Keratinocyte (primary cell): ENCODE data around the gene NAB1. TPM values are rescaled to one million over a fixed set of nuclear protein-coding genes. Genes with fewer than 3 reads are reported as not detected.

Source experiments
- DNase-seq: peaks from one replicate; pipeline ENCODE4 v3.0.0-alpha.2; 2011; ENCODE audit warnings: low read depth, missing footprints, low spot score
- FAIRE-seq: peaks from 2 replicates; lab custom pipeline; 2011; peaks lifted over from hg19 to GRCh38; lab: Jason Lieb, UNC
- H2AFZ ChIP-seq: 2 replicates; pipeline ENCODE4 v1.6.0; 2012; ENCODE audit warnings: low read length, control low read depth, inconsistent platforms; ENCODE audit not compliant: control insufficient read depth
- H3K27ac ChIP-seq: 2 replicates; pipeline ENCODE4 v1.5.1; 2011; ENCODE audit warnings: low read length; ENCODE audit not compliant: control insufficient read depth, insufficient read depth
- H3K27me3 ChIP-seq: 3 replicates; pipeline ENCODE4 v1.6.0; 2011; ENCODE audit warnings: low read length; ENCODE audit not compliant: control insufficient read depth, insufficient read depth; ENCODE audit errors: extremely low read depth
- H3K36me3 ChIP-seq, 2 experiments: 2 replicates in 1 of 2; 3 replicates in 1 of 2; pipeline ENCODE4 v1.5.1; 2011; ENCODE audit warnings: low read length in 2 of 2, mild to moderate bottlenecking in 1 of 2; ENCODE audit not compliant: control insufficient read depth in 2 of 2, insufficient read depth in 2 of 2; ENCODE audit errors: extremely low read depth in 1 of 2
- H3K4me1 ChIP-seq: 3 replicates; pipeline ENCODE4 v1.5.1; 2011; ENCODE audit warnings: low read length; ENCODE audit not compliant: control insufficient read depth, insufficient read depth; ENCODE audit errors: extremely low read depth
- H3K4me2 ChIP-seq: 3 replicates; pipeline ENCODE4 v1.6.0; 2011; ENCODE audit warnings: low read depth, low read length; ENCODE audit not compliant: control insufficient read depth, insufficient read depth; ENCODE audit errors: extremely low read depth
- H3K4me3 ChIP-seq, 3 experiments: fragments of 200-600 bp in 1 of 3; sonication (generic) in 1 of 3; 2 replicates in 2 of 3; 3 replicates in 1 of 3; pipeline ENCODE4 v1.5.1; 2011 to 2016; ENCODE audit warnings: low read length in 3 of 3, mild to moderate bottlenecking in 3 of 3, control low read depth in 2 of 3, inconsistent platforms in 1 of 3, low read depth in 1 of 3, mixed read lengths in 1 of 3, mixed run types in 1 of 3, moderate library complexity in 1 of 3; ENCODE audit not compliant: control insufficient read depth in 2 of 3, insufficient read depth in 2 of 3; ENCODE audit errors: extremely low read depth in 1 of 3
- H3K79me2 ChIP-seq: 2 replicates; pipeline ENCODE4 v1.6.0; 2012; ENCODE audit warnings: low read length; ENCODE audit not compliant: control insufficient read depth, insufficient read depth
- H3K9ac ChIP-seq: 3 replicates; pipeline ENCODE4 v1.6.0; 2011; ENCODE audit warnings: low read length; ENCODE audit not compliant: control insufficient read depth, insufficient read depth; ENCODE audit errors: extremely low read depth
- H3K9me1 ChIP-seq: 3 replicates; pipeline ENCODE4 v1.6.0; 2011; ENCODE audit warnings: low read length; ENCODE audit not compliant: control insufficient read depth, insufficient read depth; ENCODE audit errors: extremely low read depth
- H3K9me3 ChIP-seq: 2 replicates; pipeline ENCODE4 v1.5.1; 2012; ENCODE audit warnings: low read depth, low read length; ENCODE audit not compliant: control insufficient read depth
- H4K20me1 ChIP-seq: 3 replicates; pipeline ENCODE4 v1.6.0; 2011; ENCODE audit warnings: low read length; ENCODE audit not compliant: control insufficient read depth, insufficient read depth; ENCODE audit errors: extremely low read depth
- EZH2 ChIP-seq: IDR thresholded peaks from one replicate; pipeline ENCODE4 v1.6.1; 2012; ENCODE audit warnings: inconsistent platforms, mild to moderate bottlenecking, low read length, moderate library complexity
- dilution Hi-C: fragments of 300-500 bp; cut with MboI; formaldehyde crosslinking; loops from one replicate; pipeline ENCODE4 v1.7.0; 2020; ENCODE audit warnings: low sequenced_read_pairs; ENCODE audit not compliant: extremely low pct_ligation_motif_present
- polyA plus RNA-seq, 5 experiments: library from polyadenylated mRNA; depleted of rRNA in 3 of 5; stranded (reverse) in 3 of 5; stranded (forward) in 1 of 5; unstranded in 1 of 5; fragments of >200 nt; gene quantifications; 1 replicate in 1 of 5; 2 replicates in 3 of 5; 3 replicates in 1 of 5; pipeline versions ENCODE4 v1.2.1 to v1.2.3, GENCODE V29; 2011 to 2012; ENCODE audit warnings: missing spikeins in 2 of 5, low read depth in 1 of 5, low replicate concordance in 1 of 5
- TF ChIP-seq, protein P1 (sequence below), 3 experiments: IDR thresholded peaks in 1 of 3; conservative IDR thresholded peaks in 1 of 3; optimal IDR thresholded peaks in 1 of 3; 2 replicates in 2 of 3; 3 replicates in 1 of 3; pipeline versions ENCODE3 to v1.5.1; 2011; ENCODE audit warnings: low read length in 3 of 3, mild to moderate bottlenecking in 3 of 3, moderate library complexity in 2 of 3, control low read depth in 1 of 3, inconsistent platforms in 1 of 3; ENCODE audit not compliant: insufficient read depth in 2 of 3; ENCODE audit errors: extremely low read depth in 1 of 3

NAB1 gene
- polyA plus RNA-seq, 1 donor (not counting 4 experiments of a cell fraction or from before 2014, with no cell fraction given) = 24.3 TPM

DNA sequence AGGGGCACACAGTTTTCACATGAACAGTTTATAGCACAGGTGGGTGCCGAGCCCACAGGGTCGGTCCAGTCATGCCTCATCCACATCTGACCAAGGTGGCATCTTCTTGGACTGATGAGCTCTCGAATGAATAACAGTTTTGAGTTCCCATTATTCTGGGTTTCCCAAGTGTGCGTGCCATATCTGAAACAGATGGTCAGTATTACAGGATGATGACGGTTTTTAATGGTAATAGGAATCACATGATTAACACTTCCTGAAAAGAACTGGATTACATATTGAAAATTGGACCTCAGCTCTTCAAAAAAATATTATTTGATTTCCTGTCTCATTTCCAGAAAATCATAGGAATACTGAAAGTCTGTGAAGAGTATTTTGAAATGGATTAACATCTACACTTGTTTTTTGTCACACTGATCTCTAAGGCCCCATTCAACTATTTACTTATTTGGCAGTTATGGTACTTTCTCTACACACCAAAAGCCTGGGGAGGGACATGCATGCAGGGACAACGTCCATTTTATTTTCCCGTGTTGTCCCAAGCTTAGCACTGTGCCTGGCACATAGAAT, 22.2 kb upstream of the NAB1 start:
- dilution Hi-C loops = no loop called here
- H3K9ac ChIP-seq = no peak overlapping the region

DNA sequence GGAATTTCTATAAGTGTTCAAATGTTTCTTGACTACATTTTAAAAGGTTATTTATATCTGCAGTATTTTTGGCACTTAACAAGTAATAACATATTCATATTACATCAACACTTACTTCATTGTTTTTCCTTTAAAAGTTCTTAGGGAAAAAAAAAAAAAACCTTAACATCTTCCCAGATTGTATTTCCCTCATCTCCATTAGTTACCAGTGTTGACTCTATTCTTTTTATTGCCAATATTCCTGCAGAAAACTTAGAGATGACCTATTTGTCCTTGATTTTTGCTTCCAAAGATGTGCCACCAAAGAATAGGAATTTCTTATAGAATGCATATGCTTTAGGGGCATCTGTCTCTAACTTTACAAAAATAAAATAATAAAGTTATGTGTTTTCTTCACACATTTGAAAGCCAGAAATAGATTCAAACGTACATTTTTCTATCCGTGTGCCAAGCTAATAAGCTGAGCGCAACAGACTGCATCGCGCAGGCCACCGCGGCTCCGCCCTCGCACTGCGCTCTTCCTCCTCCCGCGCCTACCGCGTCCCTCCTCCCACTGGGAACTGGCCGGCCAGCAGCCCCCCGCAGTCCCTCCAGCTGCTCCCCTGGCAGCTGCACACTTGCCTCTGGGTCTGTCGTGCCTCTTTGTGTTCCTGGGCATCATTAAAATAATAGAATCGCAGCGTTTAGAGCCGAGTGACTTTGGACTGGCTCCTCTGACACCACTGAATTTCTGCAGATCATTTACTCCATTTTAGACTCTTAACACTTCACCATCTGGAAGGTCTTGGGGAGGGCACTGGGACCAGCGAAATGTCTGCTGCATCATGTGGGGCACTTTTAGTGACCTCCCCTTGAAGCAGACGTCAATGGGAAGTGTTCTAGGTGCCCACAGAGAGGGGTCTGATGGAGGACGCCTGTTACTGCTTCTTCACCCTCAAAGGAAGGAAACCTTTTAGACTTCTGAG, 21.2 kb upstream of the NAB1 start:
- Histone ChIP-seq H3K9me3 (no peaks in the 10 kb centered on the region), H3K79me2 (no peaks in the 10 kb centered on the region), H3K27ac (no peak overlapping the region), H2AFZ (peak overlapping the region; percentile 56), H3K4me2 (peak overlapping the region; percentile 65), H3K27me3 (no peaks in the 10 kb centered on the region), H4K20me1 (no peaks in the 10 kb centered on the region), H3K4me1 (peaks cover 12% of the 10 kb centered on the region), H3K36me3 (no peaks in the 10 kb centered on the region), H3K9ac (no peak overlapping the region), H3K4me3 (peak overlapping the region in 2 of 3 experiments; percentile 8 to 12), H3K9me1 (no peaks in the 10 kb centered on the region)
- TF ChIP-seq, protein P1, sequence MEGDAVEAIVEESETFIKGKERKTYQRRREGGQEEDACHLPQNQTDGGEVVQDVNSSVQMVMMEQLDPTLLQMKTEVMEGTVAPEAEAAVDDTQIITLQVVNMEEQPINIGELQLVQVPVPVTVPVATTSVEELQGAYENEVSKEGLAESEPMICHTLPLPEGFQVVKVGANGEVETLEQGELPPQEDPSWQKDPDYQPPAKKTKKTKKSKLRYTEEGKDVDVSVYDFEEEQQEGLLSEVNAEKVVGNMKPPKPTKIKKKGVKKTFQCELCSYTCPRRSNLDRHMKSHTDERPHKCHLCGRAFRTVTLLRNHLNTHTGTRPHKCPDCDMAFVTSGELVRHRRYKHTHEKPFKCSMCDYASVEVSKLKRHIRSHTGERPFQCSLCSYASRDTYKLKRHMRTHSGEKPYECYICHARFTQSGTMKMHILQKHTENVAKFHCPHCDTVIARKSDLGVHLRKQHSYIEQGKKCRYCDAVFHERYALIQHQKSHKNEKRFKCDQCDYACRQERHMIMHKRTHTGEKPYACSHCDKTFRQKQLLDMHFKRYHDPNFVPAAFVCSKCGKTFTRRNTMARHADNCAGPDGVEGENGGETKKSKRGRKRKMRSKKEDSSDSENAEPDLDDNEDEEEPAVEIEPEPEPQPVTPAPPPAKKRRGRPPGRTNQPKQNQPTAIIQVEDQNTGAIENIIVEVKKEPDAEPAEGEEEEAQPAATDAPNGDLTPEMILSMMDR (optimal IDR thresholded peaks at IDR 0.05 in 1 of 3, IDR thresholded peaks at IDR 0.05 in 1 of 3, conservative IDR thresholded peaks at IDR 0.05 in 1 of 3; ENCODE audit: extremely low read depth in 1 of 3, insufficient read depth in 2 of 3, low read length in 3 of 3) = no peak
- TF ChIP-seq EZH2 = no peak
- FAIRE-seq = peak; percentile 53
- dilution Hi-C loops = no loop called here
- no peak for DNase-seq

More for the DNA sequence above, 22.2 kb upstream of the NAB1 start:
- no peaks in the 10 kb centered on the region for H3K27me3 ChIP-seq
- no peaks in the 10 kb centered on the region for H3K9me3 ChIP-seq
- H4K20me1 ChIP-seq = no peaks in the 10 kb centered on the region
- no peak overlapping the region for H3K4me2 ChIP-seq
- DNase-seq = no peak
- no peaks in the 10 kb centered on the region for H3K36me3 ChIP-seq
- peaks cover 12% of the 10 kb centered on the region for H3K4me1 ChIP-seq
- no peak for FAIRE-seq
- no peak for TF ChIP-seq EZH2
- TF ChIP-seq, protein P1 (optimal IDR thresholded peaks at IDR 0.05 in 1 of 3, IDR thresholded peaks at IDR 0.05 in 1 of 3, conservative IDR thresholded peaks at IDR 0.05 in 1 of 3; ENCODE audit: extremely low read depth in 1 of 3, insufficient read depth in 2 of 3, low read length in 3 of 3) = no peak
- H3K27ac ChIP-seq = no peak overlapping the region
- H3K79me2 ChIP-seq = no peaks in the 10 kb centered on the region
- H2AFZ ChIP-seq = peak overlapping the region; percentile 31
- H3K9me1 ChIP-seq = no peaks in the 10 kb centered on the region
- H3K4me3 ChIP-seq = no peak overlapping the region
